Measurements from ENCODE around the gene ZDHHC22.

Gene ZDHHC22

DNA sequence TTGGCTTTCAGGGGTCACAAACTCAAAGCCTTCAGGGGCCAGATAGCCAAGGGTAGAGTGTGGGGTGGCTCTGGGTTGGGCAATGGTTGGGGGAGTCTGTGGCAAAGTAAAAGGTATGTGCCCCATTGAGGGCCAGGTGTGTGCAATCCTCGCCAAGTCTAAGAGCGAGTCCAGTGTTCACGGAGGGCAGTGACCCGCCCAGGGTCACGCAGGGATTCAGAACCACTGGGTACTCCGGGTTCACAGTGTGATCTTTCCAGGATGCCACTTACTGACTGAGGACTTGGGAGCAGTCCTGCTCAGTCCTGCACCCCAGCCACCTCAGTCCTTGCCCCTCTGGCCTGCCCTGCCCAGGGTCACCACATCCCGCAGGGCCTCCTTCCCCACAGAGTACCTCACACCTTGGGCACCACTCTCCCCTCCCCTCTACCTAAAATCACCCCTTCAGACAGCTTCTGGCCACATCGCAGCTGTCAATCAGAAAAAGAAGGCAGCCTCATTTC, 15.7 kb downstream of the ZDHHC22 start (continued):
- TF ChIP-seq, protein P1, sequence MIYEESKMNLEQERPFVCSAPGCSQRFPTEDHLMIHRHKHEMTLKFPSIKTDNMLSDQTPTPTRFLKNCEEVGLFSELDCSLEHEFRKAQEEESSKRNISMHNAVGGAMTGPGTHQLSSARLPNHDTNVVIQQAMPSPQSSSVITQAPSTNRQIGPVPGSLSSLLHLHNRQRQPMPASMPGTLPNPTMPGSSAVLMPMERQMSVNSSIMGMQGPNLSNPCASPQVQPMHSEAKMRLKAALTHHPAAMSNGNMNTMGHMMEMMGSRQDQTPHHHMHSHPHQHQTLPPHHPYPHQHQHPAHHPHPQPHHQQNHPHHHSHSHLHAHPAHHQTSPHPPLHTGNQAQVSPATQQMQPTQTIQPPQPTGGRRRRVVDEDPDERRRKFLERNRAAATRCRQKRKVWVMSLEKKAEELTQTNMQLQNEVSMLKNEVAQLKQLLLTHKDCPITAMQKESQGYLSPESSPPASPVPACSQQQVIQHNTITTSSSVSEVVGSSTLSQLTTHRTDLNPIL (CRISPR knock-in tag; IDR thresholded peaks at IDR 0.05; ENCODE audit: low read depth) = no peak
- no peak for TF ChIP-seq OSR1 (CRISPR knock-in tag; IDR thresholded peaks at IDR 0.05)

DNA sequence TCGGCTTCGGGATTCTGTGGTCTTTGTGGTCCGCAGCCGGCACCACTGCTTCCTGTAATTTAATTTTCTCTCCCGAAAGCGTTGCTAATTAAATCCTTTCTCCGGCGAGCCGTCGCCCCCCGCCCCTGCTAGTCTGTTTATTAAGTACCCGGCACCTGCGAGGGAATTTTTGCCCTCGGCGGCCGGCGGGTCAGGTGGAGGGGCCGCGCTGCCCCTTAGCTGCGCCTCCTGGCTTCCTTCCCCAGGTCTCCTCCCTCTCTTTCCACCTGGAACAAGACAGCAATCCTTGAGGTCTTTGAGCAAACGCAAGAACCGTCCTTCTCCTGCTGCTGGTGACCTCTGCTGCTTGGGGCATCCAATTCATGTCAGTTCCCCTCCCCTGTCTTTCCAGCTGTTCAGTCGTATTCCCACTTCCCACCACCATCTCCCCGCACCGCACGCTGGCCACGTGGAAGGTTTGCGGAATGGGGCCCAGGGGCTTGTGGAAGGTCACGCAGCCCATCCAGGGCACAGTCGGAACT, 16.2 kb downstream of the ZDHHC22 start:
- no peak for ATAC-seq
- TF ChIP-seq ZFP30 (CRISPR knock-in tag; IDR thresholded peaks at IDR 0.05) (no peak), RARB (CRISPR knock-in tag; IDR thresholded peaks at IDR 0.05) (no peak), ESRRG (CRISPR knock-in tag; IDR thresholded peaks at IDR 0.05) (no peak), ARNTL (CRISPR knock-in tag; IDR thresholded peaks at IDR 0.05; ENCODE audit: borderline replicate concordance, low read depth) (no peak), ISL1 (CRISPR knock-in tag; IDR thresholded peaks at IDR 0.05) (no peak)
- TF ChIP-seq, protein P2, sequence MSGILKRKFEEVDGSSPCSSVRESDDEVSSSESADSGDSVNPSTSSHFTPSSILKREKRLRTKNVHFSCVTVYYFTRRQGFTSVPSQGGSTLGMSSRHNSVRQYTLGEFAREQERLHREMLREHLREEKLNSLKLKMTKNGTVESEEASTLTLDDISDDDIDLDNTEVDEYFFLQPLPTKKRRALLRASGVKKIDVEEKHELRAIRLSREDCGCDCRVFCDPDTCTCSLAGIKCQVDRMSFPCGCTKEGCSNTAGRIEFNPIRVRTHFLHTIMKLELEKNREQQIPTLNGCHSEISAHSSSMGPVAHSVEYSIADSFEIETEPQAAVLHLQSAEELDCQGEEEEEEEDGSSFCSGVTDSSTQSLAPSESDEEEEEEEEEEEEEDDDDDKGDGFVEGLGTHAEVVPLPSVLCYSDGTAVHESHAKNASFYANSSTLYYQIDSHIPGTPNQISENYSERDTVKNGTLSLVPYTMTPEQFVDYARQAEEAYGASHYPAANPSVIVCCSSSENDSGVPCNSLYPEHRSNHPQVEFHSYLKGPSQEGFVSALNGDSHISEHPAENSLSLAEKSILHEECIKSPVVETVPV (CRISPR knock-in tag; IDR thresholded peaks at IDR 0.05) = no peak
- TF ChIP-seq, protein P3, sequence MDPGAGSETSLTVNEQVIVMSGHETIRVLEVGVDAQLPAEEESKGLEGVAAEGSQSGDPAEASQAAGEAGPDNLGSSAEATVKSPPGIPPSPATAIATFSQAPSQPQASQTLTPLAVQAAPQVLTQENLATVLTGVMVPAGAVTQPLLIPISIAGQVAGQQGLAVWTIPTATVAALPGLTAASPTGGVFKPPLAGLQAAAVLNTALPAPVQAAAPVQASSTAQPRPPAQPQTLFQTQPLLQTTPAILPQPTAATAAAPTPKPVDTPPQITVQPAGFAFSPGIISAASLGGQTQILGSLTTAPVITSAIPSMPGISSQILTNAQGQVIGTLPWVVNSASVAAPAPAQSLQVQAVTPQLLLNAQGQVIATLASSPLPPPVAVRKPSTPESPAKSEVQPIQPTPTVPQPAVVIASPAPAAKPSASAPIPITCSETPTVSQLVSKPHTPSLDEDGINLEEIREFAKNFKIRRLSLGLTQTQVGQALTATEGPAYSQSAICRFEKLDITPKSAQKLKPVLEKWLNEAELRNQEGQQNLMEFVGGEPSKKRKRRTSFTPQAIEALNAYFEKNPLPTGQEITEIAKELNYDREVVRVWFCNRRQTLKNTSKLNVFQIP (CRISPR knock-in tag; IDR thresholded peaks at IDR 0.05; ENCODE audit: borderline replicate concordance, low read depth) = no peak

DNA sequence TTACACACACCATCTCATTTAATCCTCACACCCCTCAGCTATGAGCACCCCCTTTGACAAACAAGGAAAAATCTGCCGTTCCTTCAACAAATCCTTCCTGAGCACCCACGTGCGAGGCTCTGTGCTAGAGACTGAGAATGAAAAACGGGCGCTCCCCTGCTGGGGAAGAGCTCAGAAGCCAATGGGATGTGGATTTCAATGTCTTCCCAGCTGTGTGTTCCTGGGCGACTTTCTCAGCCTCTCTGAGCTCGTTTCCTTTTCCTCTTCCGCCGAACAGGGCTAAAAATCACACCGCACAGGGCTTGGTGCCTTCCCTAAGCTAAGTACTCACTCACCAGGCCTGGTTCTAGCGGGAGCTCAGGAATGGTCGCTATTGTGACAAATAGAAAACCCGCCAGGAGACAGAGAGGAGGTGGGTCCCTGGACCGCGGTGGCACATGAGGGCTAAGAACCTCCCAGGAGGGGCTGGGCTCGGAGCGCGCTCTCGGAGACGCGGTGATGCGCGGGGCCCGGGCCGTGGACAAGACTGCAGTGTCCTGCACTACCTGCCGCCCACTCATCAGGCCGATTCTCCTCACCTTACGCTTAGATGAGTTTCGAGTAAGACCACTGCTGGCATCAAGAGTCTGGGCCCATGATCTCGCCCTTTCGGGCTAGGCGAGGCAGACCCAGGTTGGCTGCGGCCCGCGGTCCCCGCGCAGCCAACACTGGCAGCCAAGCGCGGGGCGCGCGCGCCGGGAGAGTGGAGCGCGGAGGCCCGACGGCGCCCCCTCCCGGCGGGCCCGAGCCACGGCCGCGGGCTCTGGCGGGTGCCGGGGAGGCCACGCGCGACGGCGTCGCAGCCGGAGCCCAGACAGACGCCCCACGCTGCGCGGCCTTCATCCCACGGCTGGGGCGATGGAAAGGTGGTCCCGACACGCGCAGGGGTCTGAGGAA, 17.0 kb downstream of the ZDHHC22 start:
- no peak for TF ChIP-seq ZFP30 (CRISPR knock-in tag; IDR thresholded peaks at IDR 0.05)
- TF ChIP-seq, protein P4, sequence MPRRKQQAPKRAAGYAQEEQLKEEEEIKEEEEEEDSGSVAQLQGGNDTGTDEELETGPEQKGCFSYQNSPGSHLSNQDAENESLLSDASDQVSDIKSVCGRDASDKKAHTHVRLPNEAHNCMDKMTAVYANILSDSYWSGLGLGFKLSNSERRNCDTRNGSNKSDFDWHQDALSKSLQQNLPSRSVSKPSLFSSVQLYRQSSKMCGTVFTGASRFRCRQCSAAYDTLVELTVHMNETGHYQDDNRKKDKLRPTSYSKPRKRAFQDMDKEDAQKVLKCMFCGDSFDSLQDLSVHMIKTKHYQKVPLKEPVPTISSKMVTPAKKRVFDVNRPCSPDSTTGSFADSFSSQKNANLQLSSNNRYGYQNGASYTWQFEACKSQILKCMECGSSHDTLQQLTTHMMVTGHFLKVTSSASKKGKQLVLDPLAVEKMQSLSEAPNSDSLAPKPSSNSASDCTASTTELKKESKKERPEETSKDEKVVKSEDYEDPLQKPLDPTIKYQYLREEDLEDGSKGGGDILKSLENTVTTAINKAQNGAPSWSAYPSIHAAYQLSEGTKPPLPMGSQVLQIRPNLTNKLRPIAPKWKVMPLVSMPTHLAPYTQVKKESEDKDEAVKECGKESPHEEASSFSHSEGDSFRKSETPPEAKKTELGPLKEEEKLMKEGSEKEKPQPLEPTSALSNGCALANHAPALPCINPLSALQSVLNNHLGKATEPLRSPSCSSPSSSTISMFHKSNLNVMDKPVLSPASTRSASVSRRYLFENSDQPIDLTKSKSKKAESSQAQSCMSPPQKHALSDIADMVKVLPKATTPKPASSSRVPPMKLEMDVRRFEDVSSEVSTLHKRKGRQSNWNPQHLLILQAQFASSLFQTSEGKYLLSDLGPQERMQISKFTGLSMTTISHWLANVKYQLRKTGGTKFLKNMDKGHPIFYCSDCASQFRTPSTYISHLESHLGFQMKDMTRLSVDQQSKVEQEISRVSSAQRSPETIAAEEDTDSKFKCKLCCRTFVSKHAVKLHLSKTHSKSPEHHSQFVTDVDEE (CRISPR knock-in tag; IDR thresholded peaks at IDR 0.05) = 0 out of 2 replicates have a peak, but pooled peaks have one; percentile 27
- ATAC-seq = peak; percentile 90

DNA sequence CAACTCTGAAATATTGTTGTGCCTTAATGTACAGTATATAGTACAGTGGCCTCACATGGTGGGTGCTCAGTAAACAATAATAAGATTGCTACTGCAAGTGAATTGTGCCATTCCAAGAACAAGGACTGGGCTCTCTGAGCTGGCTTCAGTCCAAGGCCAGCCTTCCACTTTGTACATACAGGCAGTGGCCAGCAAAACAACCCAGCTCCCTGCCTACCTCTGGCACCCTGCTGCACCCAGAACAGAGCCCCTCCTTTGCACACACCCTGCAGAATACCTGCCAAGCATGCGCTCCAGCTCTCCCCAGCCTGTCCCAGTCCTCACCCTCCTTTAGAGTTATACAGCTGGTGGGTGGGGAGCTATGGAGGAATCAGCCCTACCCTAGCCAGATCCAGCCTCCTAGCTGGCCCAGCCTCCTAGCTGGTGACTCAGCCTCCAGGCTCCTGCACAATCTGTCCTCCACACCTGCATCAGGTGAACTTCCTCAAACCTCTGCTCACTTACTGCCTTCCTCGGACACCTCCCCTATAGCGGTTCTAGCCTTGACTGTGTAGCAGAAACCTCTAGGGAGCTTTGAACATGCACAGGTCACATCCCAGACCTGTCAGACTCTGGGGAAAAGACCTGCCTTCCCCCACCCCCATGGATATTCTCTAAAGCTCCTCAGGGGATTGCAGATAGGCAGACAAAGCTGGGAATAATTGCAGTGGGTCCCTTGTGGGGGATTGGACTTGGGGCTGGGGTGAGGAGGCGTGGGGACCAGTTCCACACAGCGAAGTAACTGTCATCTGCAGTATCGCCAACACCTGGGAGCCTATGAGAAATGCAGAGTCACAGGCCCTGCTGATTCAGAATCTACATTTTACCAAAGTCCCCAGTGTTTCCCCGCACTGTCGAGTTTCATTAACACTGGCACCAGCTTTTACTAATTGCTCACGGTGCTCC, 17.9 kb downstream of the ZDHHC22 start:
- ATAC-seq = 0 out of 3 replicates have a peak, but pooled peaks have one; percentile 7
- no peak for TF ChIP-seq ARNTL (CRISPR knock-in tag; IDR thresholded peaks at IDR 0.05; ENCODE audit: borderline replicate concordance, low read depth)
- no peak for TF ChIP-seq ISL1 (CRISPR knock-in tag; IDR thresholded peaks at IDR 0.05)
- TF ChIP-seq ZNF8 (CRISPR knock-in tag; IDR thresholded peaks at IDR 0.05) = no peak
- TF ChIP-seq ZFP3 (CRISPR knock-in tag; IDR thresholded peaks at IDR 0.05) = no peak
- TF ChIP-seq OSR1 (CRISPR knock-in tag; IDR thresholded peaks at IDR 0.05) = no peak
- TF ChIP-seq, protein P3 (CRISPR knock-in tag; IDR thresholded peaks at IDR 0.05; ENCODE audit: borderline replicate concordance, low read depth) = no peak
- TF ChIP-seq TOX (CRISPR knock-in tag; IDR thresholded peaks at IDR 0.05; ENCODE audit: borderline replicate concordance) = no peak
- TF ChIP-seq, protein P2 (CRISPR knock-in tag; IDR thresholded peaks at IDR 0.05) = no peak
- no peak for TF ChIP-seq SNAI2 (CRISPR knock-in tag; IDR thresholded peaks at IDR 0.05)
- no peak for TF ChIP-seq CSDC2 (CRISPR knock-in tag; IDR thresholded peaks at IDR 0.05)
- no peak for TF ChIP-seq ZC3H10 (CRISPR knock-in tag; IDR thresholded peaks at IDR 0.05)
- TF ChIP-seq, protein P4 (CRISPR knock-in tag; IDR thresholded peaks at IDR 0.05) = no peak
- TF ChIP-seq PPARA (CRISPR knock-in tag; IDR thresholded peaks at IDR 0.05; ENCODE audit: borderline replicate concordance) = no peak
- no peak for TF ChIP-seq ZFP30 (CRISPR knock-in tag; IDR thresholded peaks at IDR 0.05)
